Measurements from ENCODE around the gene CTSF.
"Not testable (repeated sequence)": the region's sequence is repeated elsewhere in the genome, so short reads cannot be mapped to it uniquely, and the experiment has no call there.

GRCh38 chr11:66606608-66607007 is 38.2 kb upstream of the CTSF start:
- TF ChIP-seq, protein P1, sequence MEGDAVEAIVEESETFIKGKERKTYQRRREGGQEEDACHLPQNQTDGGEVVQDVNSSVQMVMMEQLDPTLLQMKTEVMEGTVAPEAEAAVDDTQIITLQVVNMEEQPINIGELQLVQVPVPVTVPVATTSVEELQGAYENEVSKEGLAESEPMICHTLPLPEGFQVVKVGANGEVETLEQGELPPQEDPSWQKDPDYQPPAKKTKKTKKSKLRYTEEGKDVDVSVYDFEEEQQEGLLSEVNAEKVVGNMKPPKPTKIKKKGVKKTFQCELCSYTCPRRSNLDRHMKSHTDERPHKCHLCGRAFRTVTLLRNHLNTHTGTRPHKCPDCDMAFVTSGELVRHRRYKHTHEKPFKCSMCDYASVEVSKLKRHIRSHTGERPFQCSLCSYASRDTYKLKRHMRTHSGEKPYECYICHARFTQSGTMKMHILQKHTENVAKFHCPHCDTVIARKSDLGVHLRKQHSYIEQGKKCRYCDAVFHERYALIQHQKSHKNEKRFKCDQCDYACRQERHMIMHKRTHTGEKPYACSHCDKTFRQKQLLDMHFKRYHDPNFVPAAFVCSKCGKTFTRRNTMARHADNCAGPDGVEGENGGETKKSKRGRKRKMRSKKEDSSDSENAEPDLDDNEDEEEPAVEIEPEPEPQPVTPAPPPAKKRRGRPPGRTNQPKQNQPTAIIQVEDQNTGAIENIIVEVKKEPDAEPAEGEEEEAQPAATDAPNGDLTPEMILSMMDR (IDR thresholded peaks at IDR 0.05; ENCODE audit: low read depth, low read length): not testable (repeated sequence)
- not testable (repeated sequence) for TF ChIP-seq POLR2A (IDR thresholded peaks at IDR 0.05; ENCODE audit: extremely low read depth, insufficient read length); MYC (IDR thresholded peaks at IDR 0.05; ENCODE audit: low read depth, low read length)
